NT2/D1 (cell line): ENCODE results near the gene LCTL.

Experiments used
- YY1 ChIP-seq: IDR thresholded peaks from 2 replicates; pipeline ENCODE4 v1.6.1; 2011; ENCODE audit not compliant: insufficient read length, insufficient read depth
- ZNF274 ChIP-seq: IDR thresholded peaks from 2 replicates; pipeline ENCODE4 v1.6.1; 2011; ENCODE audit warnings: mild to moderate bottlenecking, low read depth, low read length

- no peak for TF ChIP-seq YY1
- TF ChIP-seq ZNF274 = no peak
Measured at GRCh38 chr15:66558271-66558670, 7.5 kb downstream of the LCTL start.
